Measurements from ENCODE around the gene PTPRM.

- TF ChIP-seq SUZ12 (IDR thresholded peaks at IDR 0.05; ENCODE audit: extremely low read depth, insufficient read depth, insufficient read length) (no peak), ZNF274 (IDR thresholded peaks at IDR 0.05; ENCODE audit: low read depth, low read length) (no peak), YY1 (IDR thresholded peaks at IDR 0.05; ENCODE audit: insufficient read depth, insufficient read length) (no peak)
Measured at GRCh38 chr18:8423051-8423557, 856.0 kb downstream of the PTPRM start.
